ENCODE data around the gene TUSC2.
"Not testable (repeated sequence)": the region's sequence is repeated elsewhere in the genome, so short reads cannot be mapped to it uniquely, and the experiment has no call there.

Gene TUSC2

GRCh38 chr3:50290161-50290641, 37.8 kb downstream of the TUSC2 start:
- Mint-ChIP-seq H3K9me3 (no peaks in the 10 kb centered on the region), H3K27ac (peak overlapping the region; percentile 36), H3K36me3 (ENCODE audit: low read depth) (peaks cover 39% of the 10 kb centered on the region)

DNA sequence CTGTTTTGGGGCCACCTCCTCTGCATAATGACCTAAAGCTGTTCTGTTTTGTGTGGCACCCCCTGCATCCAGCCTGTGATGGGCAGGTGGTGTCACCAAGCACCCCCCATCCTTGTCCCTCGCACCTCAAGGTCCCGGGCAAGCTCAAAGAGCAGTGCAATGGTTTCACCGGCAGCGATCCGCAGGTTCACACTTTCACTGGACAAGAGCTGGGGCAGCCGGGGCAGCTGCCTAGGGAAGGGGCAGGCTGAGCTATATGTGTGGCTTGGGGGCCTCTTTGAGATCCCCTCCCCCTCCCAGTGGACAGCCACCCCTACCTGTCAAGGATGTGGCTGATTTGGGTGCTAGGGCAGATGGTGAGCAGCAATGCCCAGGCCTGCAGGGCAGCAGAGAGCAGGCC, 38.9 kb downstream of the TUSC2 start:
- H3K4me3 Mint-ChIP-seq, result peak overlapping the region; percentile 87

More at GRCh38 chr3:50290161-50290641, 37.8 kb downstream of the TUSC2 start:
- peaks cover 17% of the 10 kb centered on the region for H3K4me1 Mint-ChIP-seq (ENCODE audit: low read depth)
- peak overlapping the region; percentile 87 for H3K4me3 Mint-ChIP-seq
- no peaks in the 10 kb centered on the region for H3K27me3 Mint-ChIP-seq

GRCh38 chr3:50288387-50289007, 39.5 kb downstream of the TUSC2 start:
- H3K36me3 Mint-ChIP-seq (ENCODE audit: low read depth), result peaks cover 39% of the 10 kb centered on the region
- H3K27me3 Mint-ChIP-seq, result no peaks in the 10 kb centered on the region
- H3K9me3 Mint-ChIP-seq, result no peaks in the 10 kb centered on the region
- no peak overlapping the region for H3K4me3 Mint-ChIP-seq
- peaks cover 17% of the 10 kb centered on the region for H3K4me1 Mint-ChIP-seq (ENCODE audit: low read depth)
- no peak overlapping the region for H3K27ac Mint-ChIP-seq

More for the DNA sequence above, 38.9 kb downstream of the TUSC2 start:
- H3K4me1 Mint-ChIP-seq (ENCODE audit: low read depth), result peaks cover 17% of the 10 kb centered on the region
- H3K27ac Mint-ChIP-seq, result no peak overlapping the region
- no peaks in the 10 kb centered on the region for H3K27me3 Mint-ChIP-seq
- H3K9me3 Mint-ChIP-seq, result no peaks in the 10 kb centered on the region
- peaks cover 39% of the 10 kb centered on the region for H3K36me3 Mint-ChIP-seq (ENCODE audit: low read depth)

DNA sequence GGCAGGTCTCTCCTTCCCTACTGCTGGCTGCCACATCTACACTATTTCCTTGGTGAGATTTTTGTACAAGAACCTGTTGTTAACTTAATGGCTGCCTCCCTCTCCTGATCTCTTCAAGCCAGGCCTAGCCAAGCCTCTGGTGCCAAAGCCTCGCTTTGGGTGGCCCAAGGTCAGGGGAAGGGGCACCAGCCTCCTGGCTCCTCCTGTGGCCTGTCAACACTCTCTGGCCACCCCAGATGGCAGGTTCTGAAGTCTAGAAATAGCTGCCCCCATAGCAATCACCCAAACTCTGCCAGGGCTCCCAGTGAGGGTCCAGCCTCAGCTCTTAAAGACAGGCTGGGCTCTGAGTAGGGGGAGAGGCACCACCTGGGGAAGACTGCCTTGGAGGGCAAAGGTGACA, 40.8 kb downstream of the TUSC2 start:
- no peaks in the 10 kb centered on the region for H3K9me3 Mint-ChIP-seq
- H3K4me3 Mint-ChIP-seq, result no peak overlapping the region
- H3K36me3 Mint-ChIP-seq (ENCODE audit: low read depth), result peaks cover 39% of the 10 kb centered on the region
- H3K27me3 Mint-ChIP-seq, result no peaks in the 10 kb centered on the region
- H3K27ac Mint-ChIP-seq, result no peak overlapping the region
- H3K4me1 Mint-ChIP-seq (ENCODE audit: low read depth), result peaks cover 10% of the 10 kb centered on the region

DNA sequence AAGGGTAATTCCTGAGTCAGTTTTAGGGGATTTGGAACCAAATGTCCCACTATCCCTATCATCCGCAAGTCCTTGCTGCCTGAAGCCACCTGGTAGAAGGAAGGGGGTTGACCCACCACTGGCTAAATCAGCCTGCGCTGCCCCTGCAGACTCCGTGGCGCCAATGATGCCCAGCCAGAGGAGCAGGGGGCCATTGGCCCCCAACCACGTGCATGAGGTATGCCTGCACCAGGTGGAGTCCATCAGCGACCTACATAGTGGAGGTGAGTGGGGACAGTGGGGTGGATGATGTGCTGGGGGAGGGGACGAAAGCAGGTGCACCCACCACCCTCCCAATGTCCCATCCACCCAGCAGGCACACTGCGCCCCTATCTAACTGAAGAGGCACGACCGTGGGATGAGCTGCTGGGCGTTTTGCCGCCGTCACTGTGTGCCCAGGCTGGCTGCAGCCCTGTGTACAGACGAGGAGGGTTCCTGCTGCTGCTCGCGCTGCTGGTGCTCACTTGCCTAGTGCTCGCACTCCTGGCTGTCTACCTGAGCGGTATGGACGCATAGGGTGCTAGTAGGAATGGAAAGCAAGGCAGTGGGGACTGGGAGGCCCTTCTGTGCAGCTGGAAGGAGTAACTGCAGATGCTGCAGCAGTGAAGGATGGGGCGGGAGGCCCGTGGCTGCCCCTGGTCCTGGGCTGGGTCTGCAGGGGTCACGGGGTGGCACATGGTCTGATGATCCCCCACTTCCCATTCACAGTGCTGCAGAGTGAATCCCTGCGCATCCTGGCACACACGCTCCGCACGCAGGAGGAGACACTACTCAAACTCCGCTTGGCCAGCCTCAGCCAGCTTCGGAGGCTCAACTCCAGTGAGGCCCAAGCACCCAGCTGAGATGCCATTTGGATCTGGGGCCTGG, 41.4 kb downstream of the TUSC2 start:
- peaks cover 9% of the 10 kb centered on the region for H3K4me1 Mint-ChIP-seq (ENCODE audit: low read depth)
- H3K36me3 Mint-ChIP-seq (ENCODE audit: low read depth), result peaks cover 39% of the 10 kb centered on the region
- H3K9me3 Mint-ChIP-seq, result no peaks in the 10 kb centered on the region
- H3K27ac Mint-ChIP-seq, result no peak overlapping the region
- H3K4me3 Mint-ChIP-seq, result no peak overlapping the region
- no peaks in the 10 kb centered on the region for H3K27me3 Mint-ChIP-seq

DNA sequence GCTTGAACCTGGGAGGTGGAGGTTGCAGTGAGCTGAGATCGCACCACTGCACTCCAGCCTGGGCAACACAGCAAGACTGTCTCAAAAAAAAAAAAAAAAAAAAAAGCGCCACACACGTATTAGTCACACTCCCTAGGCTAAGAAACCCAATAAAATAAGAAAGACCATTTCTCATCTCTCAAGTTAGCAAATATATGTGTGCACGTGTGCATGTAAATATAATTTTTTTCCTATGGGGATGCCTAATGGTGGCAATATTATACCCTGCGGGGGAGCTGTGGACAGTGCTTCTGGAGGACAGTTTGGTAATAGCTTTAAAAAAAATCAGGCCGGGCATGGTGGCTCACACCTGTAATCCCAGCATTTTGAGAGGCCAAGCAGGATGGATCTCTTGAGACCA, 43.9 kb downstream of the TUSC2 start:
- not testable (repeated sequence) for H3K4me1 Mint-ChIP-seq (ENCODE audit: low read depth); H3K27ac Mint-ChIP-seq; H3K9me3 Mint-ChIP-seq; H3K4me3 Mint-ChIP-seq; H3K27me3 Mint-ChIP-seq
- peaks cover 23% of the 10 kb centered on the region for H3K36me3 Mint-ChIP-seq (ENCODE audit: low read depth)

GRCh38 chr3:50279255-50280016, 48.6 kb downstream of the TUSC2 start:
- Mint-ChIP-seq H3K27me3 (peaks cover 23% of the 10 kb centered on the region), H3K36me3 (ENCODE audit: low read depth) (no peaks in the 10 kb centered on the region), H3K9me3 (no peaks in the 10 kb centered on the region), H3K4me3 (no peak overlapping the region), H3K4me1 (ENCODE audit: low read depth) (peaks cover 16% of the 10 kb centered on the region), H3K27ac (no peak overlapping the region)

- Mint-ChIP-seq H3K4me1 (ENCODE audit: low read depth) (peaks cover 22% of the 10 kb centered on the region), H3K27ac (no peak within 1 kb of the TSS), H3K4me3 (no peak within 1 kb of the TSS)
Measured at GRCh38 chr3:50278880-50279224, 49.2 kb downstream of the TUSC2 start, which contains the start of gene LSMEM2. Gene LSMEM2, plus strand, starts transcription at chr3:50279087. Its CDS starts 27 bp downstream, at chr3:50279114.

GRCh38 chr3:50278123-50278879, 49.7 kb downstream of the TUSC2 start:
- no peak overlapping the region for H3K4me3 Mint-ChIP-seq
- H3K4me1 Mint-ChIP-seq (ENCODE audit: low read depth), result peaks cover 23% of the 10 kb centered on the region
- peaks cover 31% of the 10 kb centered on the region for H3K27me3 Mint-ChIP-seq
- no peaks in the 10 kb centered on the region for H3K9me3 Mint-ChIP-seq
- no peak overlapping the region for H3K27ac Mint-ChIP-seq
- H3K36me3 Mint-ChIP-seq (ENCODE audit: low read depth), result no peaks in the 10 kb centered on the region

More at GRCh38 chr3:50278880-50279224, 49.2 kb downstream of the TUSC2 start, which contains the start of gene LSMEM2:
- no peaks in the 10 kb centered on the region for H3K36me3 Mint-ChIP-seq (ENCODE audit: low read depth)
- no peaks in the 10 kb centered on the region for H3K9me3 Mint-ChIP-seq
- H3K27me3 Mint-ChIP-seq, result peaks cover 29% of the 10 kb centered on the region

DNA sequence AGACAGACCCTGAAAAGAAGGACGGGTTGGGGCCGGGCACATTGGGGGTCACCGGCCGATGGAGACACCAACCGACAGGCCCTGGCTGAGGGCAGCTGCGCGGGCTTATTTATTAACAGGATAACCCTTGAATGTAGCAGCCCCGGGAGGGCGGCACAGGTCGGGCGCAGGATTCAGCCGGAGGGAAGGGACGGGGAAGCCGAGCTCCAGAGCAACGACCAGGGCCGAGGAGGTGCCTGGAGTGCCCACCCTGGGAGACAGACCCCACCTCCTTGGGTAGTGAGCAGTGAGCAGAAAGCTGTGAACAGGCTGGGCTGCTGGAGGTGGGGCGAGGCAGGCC, 51.3 kb downstream of the TUSC2 start:
- H3K9me3 Mint-ChIP-seq, result no peaks in the 10 kb centered on the region

DNA sequence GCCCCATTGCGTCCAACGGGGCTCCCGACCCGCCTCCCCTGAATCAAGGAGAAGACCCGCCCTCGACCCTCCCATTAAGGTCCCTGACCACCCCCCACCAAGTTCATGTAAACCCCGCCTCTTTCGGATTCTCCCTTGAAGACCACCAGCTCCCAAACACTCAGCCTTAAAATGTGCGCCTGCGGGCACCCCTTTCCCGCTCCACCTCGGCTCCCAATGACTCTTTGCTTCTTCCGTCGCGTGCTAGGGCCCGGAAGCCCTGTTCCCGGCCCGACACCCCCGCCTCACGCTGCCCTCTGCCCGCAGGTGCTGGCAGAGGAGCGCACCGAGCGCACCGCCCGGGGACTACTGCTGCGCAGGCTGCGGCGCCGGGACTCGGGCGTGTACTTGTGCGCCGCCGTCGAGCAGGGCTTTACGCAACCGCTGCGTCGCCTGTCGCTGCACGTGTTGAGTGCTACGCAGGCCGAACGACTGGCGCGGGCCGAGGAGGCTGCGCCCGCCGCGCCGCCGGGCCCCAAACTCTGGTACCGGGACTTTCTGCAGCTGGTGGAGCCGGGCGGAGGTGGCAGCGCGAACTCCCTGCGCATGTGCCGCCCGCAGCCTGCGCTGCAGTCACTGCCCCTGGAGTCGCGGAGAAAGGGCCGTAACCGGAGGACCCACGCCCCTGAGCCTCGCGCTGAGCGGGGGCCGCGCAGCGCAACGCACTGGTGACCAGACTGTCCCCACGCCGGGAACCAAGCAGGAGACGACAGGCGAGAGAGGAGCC, 51.8 kb downstream of the TUSC2 start:
- no peak overlapping the region for H3K4me3 Mint-ChIP-seq
- H3K9me3 Mint-ChIP-seq, result no peaks in the 10 kb centered on the region
- H3K4me1 Mint-ChIP-seq (ENCODE audit: low read depth), result peaks cover 28% of the 10 kb centered on the region
- H3K27me3 Mint-ChIP-seq, result peaks cover 36% of the 10 kb centered on the region
- H3K36me3 Mint-ChIP-seq (ENCODE audit: low read depth), result no peaks in the 10 kb centered on the region
- H3K27ac Mint-ChIP-seq, result no peak overlapping the region

More for the DNA sequence above, 51.3 kb downstream of the TUSC2 start:
- H3K4me3 Mint-ChIP-seq, result no peak overlapping the region
- H3K27me3 Mint-ChIP-seq, result peaks cover 36% of the 10 kb centered on the region
- no peak overlapping the region for H3K27ac Mint-ChIP-seq
- H3K4me1 Mint-ChIP-seq (ENCODE audit: low read depth), result peaks cover 28% of the 10 kb centered on the region
- H3K36me3 Mint-ChIP-seq (ENCODE audit: low read depth), result no peaks in the 10 kb centered on the region

GRCh38 chr3:50275141-50275995, 52.7 kb downstream of the TUSC2 start:
- H3K27ac Mint-ChIP-seq, result no peak overlapping the region
- H3K27me3 Mint-ChIP-seq, result peaks cover 36% of the 10 kb centered on the region
- no peak overlapping the region for H3K4me3 Mint-ChIP-seq
- H3K4me1 Mint-ChIP-seq (ENCODE audit: low read depth), result peaks cover 28% of the 10 kb centered on the region
- no peaks in the 10 kb centered on the region for H3K9me3 Mint-ChIP-seq
- no peaks in the 10 kb centered on the region for H3K36me3 Mint-ChIP-seq (ENCODE audit: low read depth)
